ENCODE measurements around the gene RGS5.
"Not testable (repeated sequence)": the region's sequence is repeated elsewhere in the genome, so short reads cannot be mapped to it uniquely, and the experiment has no call there.

GRCh38 chr1:163233643-163234042 lies 30.9 kb upstream of the RGS5 start:
- not testable (repeated sequence) for TF ChIP-seq EZH2 (IDR thresholded peaks at IDR 0.05; ENCODE audit: low read depth); CTCF (conservative IDR thresholded peaks at IDR 0.05)

All from PC-9 (cell line).